Tibial artery (tissue), 4 donors: ENCODE measurements around the gene PABPC4L.
A peak's percentile ranks its signal among the peaks of the same experiment; 100 is the strongest.

Experiments used
- DNase-seq, 2 donors: peaks; one replicate each; pipeline ENCODE4 v3.0.0-alpha.2; 2019
- H3K27ac ChIP-seq, 2 donors: fragments of 200-600 bp; sonication (generic) in 1 of 2; 1 replicate in 1 of 2; 2 replicates in 1 of 2; pipeline ENCODE4 v1.5.1; 2018 to 2019; ENCODE audit warnings: mild to moderate bottlenecking in 1 of 2
- H3K27me3 ChIP-seq, 2 donors: fragments of 200-600 bp; sonication (generic) in 1 of 2; one replicate each; pipeline versions ENCODE4 v1.5.1 to v1.6.0; 2016 to 2019
- H3K36me3 ChIP-seq, 3 donors: fragments of 200-600 bp; sonication (generic) in 2 of 3; one replicate each; pipeline ENCODE4 v1.5.1; 2016 to 2019; ENCODE audit warnings: mild to moderate bottlenecking in 2 of 3
- H3K4me1 ChIP-seq, 4 donors: fragments of 200-600 bp; sonication (generic) in 2 of 4; 1 replicate in 3 of 4; 2 replicates in 1 of 4; pipeline ENCODE4 v1.5.1; 2016 to 2019
- H3K4me3 ChIP-seq, 2 donors: fragments of 200-600 bp; sonication (generic) in 1 of 2; 1 replicate in 1 of 2; 2 replicates in 1 of 2; pipeline ENCODE4 v1.5.1; 2018 to 2019; ENCODE audit warnings: mild to moderate bottlenecking in 2 of 2
- H3K9me3 ChIP-seq, 3 donors: fragments of 200-600 bp; sonication (generic) in 1 of 3; one replicate each; pipeline ENCODE4 v1.5.1; 2016 to 2019
- intact Hi-C: fragments of 100-400 bp; cut with DNase I; formaldehyde crosslinking; loops from one replicate; pipeline ENCODE4 v1.15.0; 2023; ENCODE audit warnings: low total_unique reads
- TF ChIP-seq, protein P1 (sequence below), 2 experiments: fragments of 200-600 bp in 1 of 2; fragments of 450-650 bp in 1 of 2; IDR thresholded peaks; one replicate each; pipeline ENCODE4 v1.5.1; 2017 to 2019; ENCODE audit warnings: antibody characterized with exemption in 2 of 2, mild to moderate bottlenecking in 1 of 2, moderate library complexity in 1 of 2

PABPC4L gene

DNA sequence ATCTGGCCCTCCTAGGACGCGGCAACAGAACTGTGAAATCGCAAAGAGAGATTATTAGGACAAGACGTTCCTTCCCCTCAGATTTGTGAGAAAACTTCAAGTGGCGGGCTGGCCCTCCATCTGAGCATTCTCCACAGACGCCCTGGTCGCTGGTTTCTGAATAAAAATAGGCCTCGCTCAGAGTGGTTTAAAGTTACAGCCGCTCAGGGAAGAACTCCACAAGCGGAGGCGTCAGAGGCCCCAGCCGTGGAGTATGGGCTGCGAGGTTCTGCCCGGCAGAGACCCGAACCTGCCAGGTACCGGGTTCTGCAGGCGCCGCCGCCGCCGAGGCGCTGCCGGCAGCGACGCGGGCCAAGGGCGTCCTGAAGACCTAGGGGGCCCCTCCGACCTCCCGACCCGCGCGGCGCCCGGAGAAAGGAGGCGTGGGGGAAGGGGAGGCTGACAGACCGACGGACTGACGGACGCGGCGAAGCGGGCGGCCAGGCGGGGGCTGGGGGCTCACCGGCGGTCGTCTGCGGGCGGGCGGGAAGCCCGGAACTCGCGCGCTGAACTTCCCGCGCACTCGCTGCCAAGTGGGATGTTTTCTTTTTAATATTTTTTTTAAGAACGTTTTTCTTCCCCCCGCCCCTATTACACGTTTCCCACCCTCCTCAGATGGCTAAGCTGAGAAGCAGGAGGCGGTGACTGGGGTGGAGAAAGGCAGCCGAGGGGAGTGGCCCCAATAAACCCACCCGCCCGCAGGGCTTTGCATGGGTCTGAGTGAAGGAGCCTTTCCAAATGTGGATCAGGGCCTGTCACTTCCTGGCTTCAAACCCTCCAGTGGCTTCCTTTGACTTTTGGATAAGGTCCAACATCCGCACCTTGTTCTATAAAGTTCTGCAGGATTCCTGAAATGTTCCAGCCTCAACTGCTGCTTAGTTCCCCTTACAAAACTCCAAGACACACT, at the start of gene PABPC4L:
PABPC4L (minus strand) TSS at position 574 of the 946 bp plus-strand sequence. CDS start 770 bp downstream, outside the sequence.
- no peaks in the 10 kb centered on the region for H3K36me3 ChIP-seq
- no peaks in the 10 kb centered on the region for H3K9me3 ChIP-seq
- H3K27ac ChIP-seq: peak within 1 kb of the TSS; percentile 77 to 82
- peak; percentile 24 to 66 for DNase-seq
- intact Hi-C loops: no loop called here
- no peaks in the 10 kb centered on the region for H3K27me3 ChIP-seq
- TF ChIP-seq, protein P1, sequence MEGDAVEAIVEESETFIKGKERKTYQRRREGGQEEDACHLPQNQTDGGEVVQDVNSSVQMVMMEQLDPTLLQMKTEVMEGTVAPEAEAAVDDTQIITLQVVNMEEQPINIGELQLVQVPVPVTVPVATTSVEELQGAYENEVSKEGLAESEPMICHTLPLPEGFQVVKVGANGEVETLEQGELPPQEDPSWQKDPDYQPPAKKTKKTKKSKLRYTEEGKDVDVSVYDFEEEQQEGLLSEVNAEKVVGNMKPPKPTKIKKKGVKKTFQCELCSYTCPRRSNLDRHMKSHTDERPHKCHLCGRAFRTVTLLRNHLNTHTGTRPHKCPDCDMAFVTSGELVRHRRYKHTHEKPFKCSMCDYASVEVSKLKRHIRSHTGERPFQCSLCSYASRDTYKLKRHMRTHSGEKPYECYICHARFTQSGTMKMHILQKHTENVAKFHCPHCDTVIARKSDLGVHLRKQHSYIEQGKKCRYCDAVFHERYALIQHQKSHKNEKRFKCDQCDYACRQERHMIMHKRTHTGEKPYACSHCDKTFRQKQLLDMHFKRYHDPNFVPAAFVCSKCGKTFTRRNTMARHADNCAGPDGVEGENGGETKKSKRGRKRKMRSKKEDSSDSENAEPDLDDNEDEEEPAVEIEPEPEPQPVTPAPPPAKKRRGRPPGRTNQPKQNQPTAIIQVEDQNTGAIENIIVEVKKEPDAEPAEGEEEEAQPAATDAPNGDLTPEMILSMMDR (IDR thresholded peaks at IDR 0.05): no peak
- peak within 1 kb of the TSS; percentile 69 to 70 for H3K4me3 ChIP-seq
- peaks cover 0 to 43% (median 0%) of the 10 kb centered on the region in 4 donors for H3K4me1 ChIP-seq

DNA sequence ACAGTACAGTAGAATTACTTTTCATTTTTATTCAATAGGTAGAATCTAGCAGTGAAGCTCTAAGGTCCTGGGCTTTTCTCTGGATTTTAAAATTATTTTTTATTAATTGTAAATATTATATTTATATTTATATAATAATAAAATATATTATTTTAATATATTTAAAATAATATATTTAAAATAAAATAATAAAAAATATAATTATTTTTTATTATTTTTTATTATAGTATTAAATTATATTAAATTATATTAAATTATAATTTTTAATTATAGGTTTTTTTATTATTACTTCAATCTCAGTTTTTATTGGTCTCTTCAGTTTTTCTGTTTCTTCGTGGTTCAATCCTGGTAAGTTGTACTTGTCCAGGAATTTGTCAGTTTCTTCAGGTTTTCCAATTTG, 49.7 kb upstream of the PABPC4L start:
- Histone ChIP-seq H3K27ac (no peak overlapping the region), H3K4me1 (no peaks in the 10 kb centered on the region), H3K36me3 (no peaks in the 10 kb centered on the region), H3K27me3 (no peaks in the 10 kb centered on the region), H3K4me3 (no peak overlapping the region), H3K9me3 (no peaks in the 10 kb centered on the region)
- TF ChIP-seq, protein P1 (IDR thresholded peaks at IDR 0.05): no peak
- no peak for DNase-seq
- intact Hi-C loops: no loop called here

- H3K9me3 ChIP-seq: peaks cover 0 to 6% (median 4%) of the 10 kb centered on the region in 3 donors
- no peak overlapping the region for H3K27ac ChIP-seq
- H3K27me3 ChIP-seq: no peaks in the 10 kb centered on the region
- TF ChIP-seq, protein P1 (IDR thresholded peaks at IDR 0.05): no peak
- no peak overlapping the region for H3K4me3 ChIP-seq
- peak in 1 of 2 donors; percentile 57 for DNase-seq
- intact Hi-C loops: no loop called here
- H3K36me3 ChIP-seq: no peaks in the 10 kb centered on the region
- no peaks in the 10 kb centered on the region for H3K4me1 ChIP-seq
These were observed 42.4 kb upstream of the PABPC4L start for GRCh38 chr4:134243742-134244713.

- H3K27me3 ChIP-seq: no peaks in the 10 kb centered on the region
- TF ChIP-seq, protein P1 (IDR thresholded peaks at IDR 0.05): no peak
- no peaks in the 10 kb centered on the region for H3K9me3 ChIP-seq
- H3K27ac ChIP-seq: no peak overlapping the region
- intact Hi-C loops: no loop called here
- H3K4me3 ChIP-seq: no peak overlapping the region
- no peaks in the 10 kb centered on the region for H3K4me1 ChIP-seq
- no peak for DNase-seq
- H3K36me3 ChIP-seq: no peaks in the 10 kb centered on the region
These were observed 17.5 kb upstream of the PABPC4L start for GRCh38 chr4:134219043-134219442.

DNA sequence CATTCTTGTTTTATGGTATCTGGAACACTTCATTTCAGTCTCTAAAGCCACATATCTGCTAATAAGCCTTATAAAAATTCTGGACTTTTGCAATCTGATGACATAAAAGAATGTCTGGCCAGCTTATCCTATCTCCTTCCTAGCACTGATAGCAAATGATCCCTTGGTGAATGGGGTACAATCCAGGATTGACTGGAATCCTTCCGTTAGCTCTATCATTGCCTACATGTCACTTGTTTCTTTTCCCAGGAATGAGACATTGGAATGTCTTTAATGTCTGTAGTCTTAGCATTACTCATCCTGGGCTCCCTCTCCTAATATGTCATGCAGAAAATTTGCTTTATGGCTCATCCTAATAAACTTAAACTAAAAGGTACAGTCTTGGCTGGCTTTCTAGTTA, 14.8 kb upstream of the PABPC4L start:
- Histone ChIP-seq H3K36me3 (no peaks in the 10 kb centered on the region), H3K27ac (no peak overlapping the region), H3K9me3 (no peaks in the 10 kb centered on the region), H3K4me1 (no peaks in the 10 kb centered on the region), H3K4me3 (no peak overlapping the region), H3K27me3 (no peaks in the 10 kb centered on the region)
- intact Hi-C loops: no loop called here
- TF ChIP-seq, protein P1 (IDR thresholded peaks at IDR 0.05): no peak
- no peak for DNase-seq
